Measurements from ENCODE around the gene ATP8B1. TPM values are rescaled to one million over a fixed set of nuclear protein-coding genes. Genes with fewer than 3 reads are reported as not detected.
"Not testable (repeated sequence)": the region's sequence is repeated elsewhere in the genome, so short reads cannot be mapped to it uniquely, and the experiment has no call there.

Gene ATP8B1
- total RNA-seq (2014; rRNA removed): 5.6 and 8.5 TPM in 2 replicates
- 17.4 TPM for polyA plus RNA-seq (2012)

GRCh38 chr18:57803103-57803969, at the start of gene ATP8B1:
Gene ATP8B1 (minus strand): TSS chr18:57803315. CDS start chr18:57731807, 71,508 bp downstream.
- DNase-seq (ENCODE audit: low read depth): peak; percentile 58

GRCh38 chr18:57850063-57850462, 46.9 kb upstream of the ATP8B1 start:
- no peak for DNase-seq (ENCODE audit: low read depth)

- not testable (repeated sequence) for DNase-seq (ENCODE audit: low read depth)
Measured at GRCh38 chr18:57848374-57848773, 45.3 kb upstream of the ATP8B1 start.

- not testable (repeated sequence) for DNase-seq (ENCODE audit: low read depth)
Measured at GRCh38 chr18:57847431-57847830, 44.3 kb upstream of the ATP8B1 start.

GRCh38 chr18:57846258-57846657, 43.1 kb upstream of the ATP8B1 start:
- DNase-seq (ENCODE audit: low read depth): peak; percentile 73

GRCh38 chr18:57845605-57846074, 42.5 kb upstream of the ATP8B1 start:
- no peak for DNase-seq (ENCODE audit: low read depth)

GRCh38 chr18:57844319-57844718, 41.2 kb upstream of the ATP8B1 start:
- no peak for DNase-seq (ENCODE audit: low read depth)

- DNase-seq (ENCODE audit: low read depth): no peak
Measured at GRCh38 chr18:57843386-57843785, 40.3 kb upstream of the ATP8B1 start.

GRCh38 chr18:57841568-57841967, 38.5 kb upstream of the ATP8B1 start:
- DNase-seq (ENCODE audit: low read depth): no peak

GRCh38 chr18:57839942-57840381, 36.8 kb upstream of the ATP8B1 start:
- DNase-seq (ENCODE audit: low read depth): peak; percentile 74

- no peak for DNase-seq (ENCODE audit: low read depth)
Measured at GRCh38 chr18:57837917-57838548, 34.9 kb upstream of the ATP8B1 start.

- no peak for DNase-seq (ENCODE audit: low read depth)
Measured at GRCh38 chr18:57836557-57836956, 33.4 kb upstream of the ATP8B1 start.

- DNase-seq (ENCODE audit: low read depth): no peak
Measured at GRCh38 chr18:57835904-57836303, 32.8 kb upstream of the ATP8B1 start.

GRCh38 chr18:57834616-57835015, 31.5 kb upstream of the ATP8B1 start:
- no peak for DNase-seq (ENCODE audit: low read depth)

- DNase-seq (ENCODE audit: low read depth): peak; percentile 63
Measured at GRCh38 chr18:57833441-57834101, 30.5 kb upstream of the ATP8B1 start.

GRCh38 chr18:57832730-57833129, 29.6 kb upstream of the ATP8B1 start:
- DNase-seq (ENCODE audit: low read depth): no peak

- DNase-seq (ENCODE audit: low read depth): no peak
Measured at GRCh38 chr18:57831597-57832377, 28.7 kb upstream of the ATP8B1 start.

- no peak for DNase-seq (ENCODE audit: low read depth)
Measured at GRCh38 chr18:57827646-57828045, 24.5 kb upstream of the ATP8B1 start.

GRCh38 chr18:57826252-57826651, 23.1 kb upstream of the ATP8B1 start:
- DNase-seq (ENCODE audit: low read depth): no peak

- not testable (repeated sequence) for DNase-seq (ENCODE audit: low read depth)
Measured at GRCh38 chr18:57820583-57820982, 17.5 kb upstream of the ATP8B1 start.

Data from LHCN-M2 (cell line).